CD4-positive, CD25-positive, alpha-beta regulatory T cell (primary cell): ENCODE data around the gene TRAPPC2. TPM values are rescaled to one million over a fixed set of nuclear protein-coding genes. Genes with fewer than 3 reads are reported as not detected.

Experiments used
- ATAC-seq, 2 donors: fragments of 150-1000 bp; cut with Tn5 transposase; one replicate each; pipeline ENCODE4 v1.10.0; 2021; ENCODE audit warnings: low read depth in 2 of 2, moderate number of reproducible peaks in 2 of 2, moderate library complexity in 1 of 2
- DNase-seq, 3 donors: peaks; one replicate each; pipeline versions ENCODE4 v3.0.0 to v3.0.0-alpha.2; 2012 to 2022; ENCODE audit warnings: mixed read lengths in 1 of 3
- H3K27ac ChIP-seq: one replicate; pipeline ENCODE4 v1.7.0; 2013; ENCODE audit warnings: mild to moderate bottlenecking, low read length; ENCODE audit not compliant: insufficient read depth, poor library complexity, severe bottlenecking
- H3K27me3 ChIP-seq: one replicate; pipeline ENCODE4 v1.7.0; 2013; ENCODE audit warnings: low read length; ENCODE audit not compliant: control insufficient read depth, insufficient read depth
- H3K36me3 ChIP-seq: one replicate; pipeline ENCODE4 v1.7.0; 2013; ENCODE audit warnings: mild to moderate bottlenecking, low read length, moderate library complexity; ENCODE audit not compliant: control insufficient read depth, insufficient read depth
- H3K4me1 ChIP-seq: 2 replicates; pipeline ENCODE4 v1.7.0; 2013; ENCODE audit warnings: mild to moderate bottlenecking, low read length; ENCODE audit not compliant: insufficient read depth, control insufficient read depth, poor library complexity, severe bottlenecking
- H3K4me3 ChIP-seq: one replicate; pipeline ENCODE4 v1.7.0; 2013; ENCODE audit warnings: low read depth, mild to moderate bottlenecking, low read length, moderate library complexity
- H3K9me3 ChIP-seq, 2 experiments: 1 replicate in 1 of 2; 2 replicates in 1 of 2; pipeline ENCODE4 v1.7.0; 2013; ENCODE audit warnings: low read length in 2 of 2, mild to moderate bottlenecking in 1 of 2, moderate library complexity in 1 of 2; ENCODE audit not compliant: control insufficient read depth in 2 of 2
- H3K27ac Mint-ChIP-seq, 3 donors: one replicate each; pipeline ENCODE4 v1.8.0; 2020 to 2022; ENCODE audit warnings: mild to moderate bottlenecking in 3 of 3, mixed read lengths in 3 of 3, moderate library complexity in 2 of 3
- H3K27me3 Mint-ChIP-seq: one replicate; pipeline ENCODE4 v1.8.0; 2022; ENCODE audit warnings: mild to moderate bottlenecking, mixed read lengths
- H3K36me3 Mint-ChIP-seq: one replicate; pipeline ENCODE4 v1.8.0; 2020; ENCODE audit warnings: mixed read lengths
- H3K4me1 Mint-ChIP-seq, 4 donors: one replicate each; pipeline ENCODE4 v1.8.0; 2020 to 2022; ENCODE audit warnings: mixed read lengths in 4 of 4, mild to moderate bottlenecking in 1 of 4
- H3K4me3 Mint-ChIP-seq, 4 donors: one replicate each; pipeline ENCODE4 v1.8.0; 2020 to 2022; ENCODE audit warnings: mild to moderate bottlenecking in 4 of 4, mixed read lengths in 4 of 4, moderate library complexity in 3 of 4
- H3K9me3 Mint-ChIP-seq, 7 donors: one replicate each; pipeline ENCODE4 v1.8.0; 2020 to 2022; ENCODE audit warnings: mixed read lengths in 7 of 7, mild to moderate bottlenecking in 3 of 7, moderate library complexity in 2 of 7
- polyA plus RNA-seq, 4 donors: library from polyadenylated mRNA; unstranded; fragments of 300-500 nt; fragmentation: Illumina TruSeq; gene quantifications; one replicate each; pipeline ENCODE4 v1.2.3, GENCODE V29; 2021
- total RNA-seq: library from RNA; stranded (reverse); gene quantifications from one replicate; pipeline ENCODE4 v1.2.3, GENCODE V29; 2022

Gene TRAPPC2
- total RNA-seq, result 31.3 TPM
- polyA plus RNA-seq, result 10 to 100 TPM; 36.8 to 46.9 (median 41.1) TPM

GRCh38 chrX:13734278-13735172, at the start of gene TRAPPC2, which contains the start of gene OFD1:
TSS of gene TRAPPC2 (minus strand) at chrX:13734620. CDS start at chrX:13719963, 14,657 bp downstream.
TSS of gene OFD1 (plus strand) at chrX:13734748. CDS start at chrX:13735072, 324 bp downstream.
- Mint-ChIP-seq H3K36me3 (peaks cover 22% of the 10 kb centered on the region), H3K27me3 (no peaks in the 10 kb centered on the region), H3K4me1 (peaks cover 33 to 71% (median 36%) of the 10 kb centered on the region in 4 donors), H3K9me3 (peaks cover 0 to 3% (median 0%) of the 10 kb centered on the region in 7 donors), H3K4me3 (peak within 1 kb of the TSS; percentile 91 to 99 (median 98)), H3K27ac (peak within 1 kb of the TSS; percentile 96 to 99 (median 97))
- peaks cover 8% of the 10 kb centered on the region for H3K36me3 ChIP-seq
- peak within 1 kb of the TSS; percentile 89 for H3K4me3 ChIP-seq
- DNase-seq, result peak; percentile 85 to 97 (median 91)
- no peaks in the 10 kb centered on the region for H3K9me3 ChIP-seq
- H3K27me3 ChIP-seq, result no peaks in the 10 kb centered on the region
- peaks cover 25% of the 10 kb centered on the region for H3K4me1 ChIP-seq
- H3K27ac ChIP-seq, result peak within 1 kb of the TSS; percentile 98
- peak; percentile 90 to 91 for ATAC-seq

GRCh38 chrX:13780868-13781427, 46.5 kb upstream of the TRAPPC2 start:
- DNase-seq, result no peak
- ATAC-seq, result no peak
- Mint-ChIP-seq H3K27me3 (no peaks in the 10 kb centered on the region), H3K36me3 (no peaks in the 10 kb centered on the region), H3K4me3 (no peak overlapping the region), H3K9me3 (no peaks in the 10 kb centered on the region), H3K27ac (no peak overlapping the region), H3K4me1 (no peaks in the 10 kb centered on the region)
- no peaks in the 10 kb centered on the region for H3K27me3 ChIP-seq
- H3K36me3 ChIP-seq, result peaks cover under 1% of the 10 kb centered on the region
- H3K9me3 ChIP-seq, result no peaks in the 10 kb centered on the region
- no peak overlapping the region for H3K27ac ChIP-seq
- H3K4me3 ChIP-seq, result no peak overlapping the region
- H3K4me1 ChIP-seq, result no peaks in the 10 kb centered on the region

- peak overlapping the region in 2 of 3 donors; percentile 13 to 82 for H3K27ac Mint-ChIP-seq
- ATAC-seq, result no peak
Measured at GRCh38 chrX:13778916-13779315, 44.5 kb upstream of the TRAPPC2 start.

GRCh38 chrX:13776387-13776786, 42.0 kb upstream of the TRAPPC2 start:
- Mint-ChIP-seq H3K36me3 (peaks cover 8% of the 10 kb centered on the region), H3K4me1 (no peaks in the 10 kb centered on the region)

More at GRCh38 chrX:13778916-13779315, 44.5 kb upstream of the TRAPPC2 start:
- Mint-ChIP-seq H3K36me3 (peaks cover 8% of the 10 kb centered on the region), H3K4me3 (no peak overlapping the region), H3K27me3 (no peaks in the 10 kb centered on the region), H3K4me1 (no peaks in the 10 kb centered on the region), H3K9me3 (no peaks in the 10 kb centered on the region)
- Histone ChIP-seq H3K27ac (no peak overlapping the region), H3K4me3 (no peak overlapping the region), H3K4me1 (no peaks in the 10 kb centered on the region), H3K9me3 (no peaks in the 10 kb centered on the region), H3K36me3 (peaks cover 16% of the 10 kb centered on the region), H3K27me3 (no peaks in the 10 kb centered on the region)
- DNase-seq, result no peak

GRCh38 chrX:13775837-13776236, 41.4 kb upstream of the TRAPPC2 start:
- no peaks in the 10 kb centered on the region for H3K9me3 ChIP-seq
- ATAC-seq (no peak), DNase-seq (no peak)
- H3K4me1 ChIP-seq, result no peaks in the 10 kb centered on the region
- Mint-ChIP-seq H3K4me1 (no peaks in the 10 kb centered on the region), H3K36me3 (peaks cover 8% of the 10 kb centered on the region), H3K27ac (no peak overlapping the region), H3K4me3 (no peak overlapping the region), H3K27me3 (no peaks in the 10 kb centered on the region), H3K9me3 (no peaks in the 10 kb centered on the region)
- no peak overlapping the region for H3K27ac ChIP-seq
- H3K27me3 ChIP-seq, result no peaks in the 10 kb centered on the region
- H3K4me3 ChIP-seq, result no peak overlapping the region
- peaks cover 24% of the 10 kb centered on the region for H3K36me3 ChIP-seq

More at GRCh38 chrX:13776387-13776786, 42.0 kb upstream of the TRAPPC2 start:
- H3K4me3 ChIP-seq, result no peak overlapping the region
- Mint-ChIP-seq H3K27ac (no peak overlapping the region), H3K27me3 (no peaks in the 10 kb centered on the region), H3K9me3 (no peaks in the 10 kb centered on the region), H3K4me3 (no peak overlapping the region)
- peaks cover 24% of the 10 kb centered on the region for H3K36me3 ChIP-seq
- no peaks in the 10 kb centered on the region for H3K9me3 ChIP-seq
- no peak for ATAC-seq
- H3K27ac ChIP-seq, result no peak overlapping the region
- H3K27me3 ChIP-seq, result no peaks in the 10 kb centered on the region
- no peak for DNase-seq
- no peaks in the 10 kb centered on the region for H3K4me1 ChIP-seq

- Mint-ChIP-seq H3K9me3 (no peaks in the 10 kb centered on the region), H3K27ac (no peak overlapping the region), H3K4me3 (no peak overlapping the region), H3K4me1 (peaks cover 0 to 4% (median 2%) of the 10 kb centered on the region in 4 donors), H3K27me3 (no peaks in the 10 kb centered on the region), H3K36me3 (peaks cover 14% of the 10 kb centered on the region)
- ATAC-seq, result no peak
- Histone ChIP-seq H3K36me3 (peaks cover 35% of the 10 kb centered on the region), H3K27me3 (no peaks in the 10 kb centered on the region), H3K4me1 (no peaks in the 10 kb centered on the region), H3K4me3 (no peak overlapping the region), H3K9me3 (no peaks in the 10 kb centered on the region), H3K27ac (no peak overlapping the region)
- no peak for DNase-seq
Measured at GRCh38 chrX:13774696-13775095, 40.3 kb upstream of the TRAPPC2 start.

GRCh38 chrX:13770013-13770535, 35.7 kb upstream of the TRAPPC2 start:
- no peak for DNase-seq
- H3K4me3 Mint-ChIP-seq, result no peak overlapping the region
- Histone ChIP-seq H3K4me1 (no peaks in the 10 kb centered on the region), H3K27me3 (no peaks in the 10 kb centered on the region), H3K9me3 (no peaks in the 10 kb centered on the region), H3K36me3 (peaks cover 63% of the 10 kb centered on the region), H3K4me3 (no peak overlapping the region), H3K27ac (no peak overlapping the region)
- peaks cover 39% of the 10 kb centered on the region for H3K36me3 Mint-ChIP-seq
- no peaks in the 10 kb centered on the region for H3K27me3 Mint-ChIP-seq
- peaks cover 0 to 6% (median 2%) of the 10 kb centered on the region in 4 donors for H3K4me1 Mint-ChIP-seq
- H3K9me3 Mint-ChIP-seq, result peaks cover 0 to 2% (median 0%) of the 10 kb centered on the region in 7 donors
- H3K27ac Mint-ChIP-seq, result peak overlapping the region in 1 of 3 donors; percentile 18
- no peak for ATAC-seq
